ENCODE results near the gene MTA1. TPM values are rescaled to one million over a fixed set of nuclear protein-coding genes. Genes with fewer than 3 reads are reported as not detected.

The MTA1 gene
- total RNA-seq, 1 donor from 2014 or later = 227 TPM

DNA sequence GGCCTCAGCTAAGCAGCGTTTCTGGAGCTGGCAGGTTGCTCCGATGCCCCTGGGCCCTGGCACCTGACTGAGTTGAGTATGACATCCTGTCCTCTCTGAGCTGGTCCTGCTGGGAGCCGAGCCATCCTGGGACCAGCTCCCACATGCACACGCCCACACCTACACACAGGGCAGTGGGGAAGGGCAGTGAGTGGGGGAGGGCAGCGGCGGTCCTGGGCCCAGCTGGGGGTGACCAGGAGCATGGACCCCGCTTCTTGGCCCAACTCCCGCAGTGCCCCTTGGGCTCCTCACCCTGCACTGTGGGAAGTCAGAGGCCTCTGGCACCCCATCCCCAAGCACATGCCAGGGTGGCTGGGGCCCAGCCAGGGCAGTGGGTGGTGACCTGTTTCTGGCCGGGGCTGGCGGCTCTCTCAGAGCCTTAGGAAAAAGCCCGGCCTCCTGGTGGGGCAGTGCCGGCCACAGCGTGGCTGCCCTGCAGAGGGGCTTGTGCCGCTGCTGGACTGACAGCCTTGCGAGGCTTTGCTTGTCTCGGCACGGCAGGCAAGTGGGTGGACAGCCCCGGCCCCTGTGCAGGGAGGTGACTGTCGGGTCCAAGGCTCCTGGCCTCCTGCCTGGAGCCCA lies 49.1 kb downstream of the MTA1 start:
- no peak for DNase-seq (ENCODE audit: low spot score, unreplicated experiment)
- Mint-ChIP-seq H3K9me3 (ENCODE audit: low read depth) (no peaks in the 10 kb centered on the region), H3K36me3 (ENCODE audit: insufficient read depth) (peaks cover 1% of the 10 kb centered on the region), H3K27me3 (no peaks in the 10 kb centered on the region), H3K4me3 (ENCODE audit: low read depth) (no peak overlapping the region), H3K4me1 (ENCODE audit: low read depth) (no peaks in the 10 kb centered on the region), H3K27ac (no peak overlapping the region)
- TF ChIP-seq, protein P1, sequence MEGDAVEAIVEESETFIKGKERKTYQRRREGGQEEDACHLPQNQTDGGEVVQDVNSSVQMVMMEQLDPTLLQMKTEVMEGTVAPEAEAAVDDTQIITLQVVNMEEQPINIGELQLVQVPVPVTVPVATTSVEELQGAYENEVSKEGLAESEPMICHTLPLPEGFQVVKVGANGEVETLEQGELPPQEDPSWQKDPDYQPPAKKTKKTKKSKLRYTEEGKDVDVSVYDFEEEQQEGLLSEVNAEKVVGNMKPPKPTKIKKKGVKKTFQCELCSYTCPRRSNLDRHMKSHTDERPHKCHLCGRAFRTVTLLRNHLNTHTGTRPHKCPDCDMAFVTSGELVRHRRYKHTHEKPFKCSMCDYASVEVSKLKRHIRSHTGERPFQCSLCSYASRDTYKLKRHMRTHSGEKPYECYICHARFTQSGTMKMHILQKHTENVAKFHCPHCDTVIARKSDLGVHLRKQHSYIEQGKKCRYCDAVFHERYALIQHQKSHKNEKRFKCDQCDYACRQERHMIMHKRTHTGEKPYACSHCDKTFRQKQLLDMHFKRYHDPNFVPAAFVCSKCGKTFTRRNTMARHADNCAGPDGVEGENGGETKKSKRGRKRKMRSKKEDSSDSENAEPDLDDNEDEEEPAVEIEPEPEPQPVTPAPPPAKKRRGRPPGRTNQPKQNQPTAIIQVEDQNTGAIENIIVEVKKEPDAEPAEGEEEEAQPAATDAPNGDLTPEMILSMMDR (IDR thresholded peaks at IDR 0.05; ENCODE audit: unreplicated experiment) = no peak

DNA sequence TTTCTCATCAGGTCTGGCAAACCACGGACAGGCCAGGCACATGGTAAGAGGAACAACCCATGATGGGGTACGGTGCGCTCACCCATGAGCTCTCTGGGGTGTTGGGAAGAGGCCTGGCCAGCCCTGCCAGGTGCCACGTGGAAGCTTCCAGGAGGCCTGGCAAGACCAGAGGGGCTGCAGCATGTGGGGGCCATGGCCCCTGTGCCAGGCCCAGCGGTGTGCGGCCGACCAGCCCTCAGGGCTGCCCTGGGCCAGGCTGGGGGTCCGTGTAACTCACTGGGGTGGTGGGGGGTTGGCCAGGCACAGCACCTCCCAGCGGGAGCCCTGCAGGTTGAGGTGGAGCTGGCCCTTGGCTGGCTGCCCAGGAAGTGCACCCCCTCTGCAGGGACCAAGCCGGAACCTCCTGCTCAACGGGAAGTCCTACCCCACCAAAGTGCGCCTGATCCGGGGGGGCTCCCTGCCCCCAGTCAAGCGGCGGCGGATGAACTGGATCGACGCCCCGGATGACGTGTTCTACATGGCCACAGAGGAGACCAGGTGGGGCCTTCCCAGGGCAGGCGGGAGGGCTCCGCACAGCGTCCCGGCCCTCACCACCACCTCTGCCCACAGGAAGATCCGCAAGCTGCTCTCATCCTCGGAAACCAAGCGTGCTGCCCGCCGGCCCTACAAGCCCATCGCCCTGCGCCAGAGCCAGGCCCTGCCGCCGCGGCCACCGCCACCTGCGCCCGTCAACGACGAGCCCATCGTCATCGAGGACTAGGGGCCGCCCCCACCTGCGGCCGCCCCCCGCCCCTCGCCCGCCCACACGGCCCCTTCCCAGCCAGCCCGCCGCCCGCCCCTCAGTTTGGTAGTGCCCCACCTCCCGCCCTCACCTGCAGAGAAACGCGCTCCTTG lies 50.1 kb downstream of the MTA1 start:
- DNase-seq (ENCODE audit: low spot score, unreplicated experiment) = no peak
- Mint-ChIP-seq H3K27me3 (no peaks in the 10 kb centered on the region), H3K36me3 (ENCODE audit: insufficient read depth) (peaks cover 1% of the 10 kb centered on the region), H3K4me1 (ENCODE audit: low read depth) (no peaks in the 10 kb centered on the region), H3K4me3 (ENCODE audit: low read depth) (no peak overlapping the region), H3K9me3 (ENCODE audit: low read depth) (no peaks in the 10 kb centered on the region), H3K27ac (no peak overlapping the region)
- TF ChIP-seq, protein P1 (IDR thresholded peaks at IDR 0.05; ENCODE audit: unreplicated experiment) = no peak

DNA sequence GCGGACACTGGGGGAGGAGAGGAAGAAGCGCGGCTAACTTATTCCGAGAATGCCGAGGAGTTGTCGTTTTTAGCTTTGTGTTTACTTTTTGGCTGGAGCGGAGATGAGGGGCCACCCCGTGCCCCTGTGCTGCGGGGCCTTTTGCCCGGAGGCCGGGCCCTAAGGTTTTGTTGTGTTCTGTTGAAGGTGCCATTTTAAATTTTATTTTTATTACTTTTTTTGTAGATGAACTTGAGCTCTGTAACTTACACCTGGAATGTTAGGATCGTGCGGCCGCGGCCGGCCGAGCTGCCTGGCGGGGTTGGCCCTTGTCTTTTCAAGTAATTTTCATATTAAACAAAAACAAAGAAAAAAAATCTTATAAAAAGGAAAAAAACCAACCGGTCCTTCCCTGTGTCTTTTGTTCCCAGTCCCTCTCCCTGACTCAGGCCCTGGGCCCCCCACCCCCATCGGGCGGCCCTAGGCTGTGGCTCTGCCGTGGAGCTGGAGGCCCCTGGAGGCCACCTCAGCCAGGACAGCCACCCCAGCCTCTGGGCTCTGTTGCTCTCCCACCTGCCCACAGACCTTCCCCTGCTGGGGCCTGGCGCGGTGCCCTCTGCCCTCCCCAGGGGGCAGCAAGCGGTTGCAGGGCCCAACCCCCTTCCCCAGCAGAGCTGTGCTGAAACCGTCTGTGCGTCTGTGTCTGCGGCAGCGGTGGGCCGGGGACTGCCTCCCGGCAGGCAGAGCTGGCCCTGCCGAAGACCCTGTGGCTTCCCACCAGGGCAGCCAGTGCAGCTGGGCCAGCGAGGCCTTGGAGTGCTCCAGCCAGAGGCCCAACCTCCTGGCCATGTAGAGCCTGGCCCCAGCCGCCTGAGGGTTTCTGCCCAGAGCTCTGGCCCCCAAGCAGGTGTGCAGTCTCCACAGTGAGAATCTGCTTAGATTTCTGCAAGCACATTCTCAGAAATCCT lies 51.0 kb downstream of the MTA1 start:
- TF ChIP-seq, protein P1 (IDR thresholded peaks at IDR 0.05; ENCODE audit: unreplicated experiment) = no peak
- Mint-ChIP-seq H3K9me3 (ENCODE audit: low read depth) (no peaks in the 10 kb centered on the region), H3K27ac (no peak overlapping the region), H3K4me1 (ENCODE audit: low read depth) (no peaks in the 10 kb centered on the region), H3K27me3 (no peaks in the 10 kb centered on the region), H3K4me3 (ENCODE audit: low read depth) (no peak overlapping the region), H3K36me3 (ENCODE audit: insufficient read depth) (peaks cover 1% of the 10 kb centered on the region)
- DNase-seq (ENCODE audit: low spot score, unreplicated experiment) = no peak

DNA sequence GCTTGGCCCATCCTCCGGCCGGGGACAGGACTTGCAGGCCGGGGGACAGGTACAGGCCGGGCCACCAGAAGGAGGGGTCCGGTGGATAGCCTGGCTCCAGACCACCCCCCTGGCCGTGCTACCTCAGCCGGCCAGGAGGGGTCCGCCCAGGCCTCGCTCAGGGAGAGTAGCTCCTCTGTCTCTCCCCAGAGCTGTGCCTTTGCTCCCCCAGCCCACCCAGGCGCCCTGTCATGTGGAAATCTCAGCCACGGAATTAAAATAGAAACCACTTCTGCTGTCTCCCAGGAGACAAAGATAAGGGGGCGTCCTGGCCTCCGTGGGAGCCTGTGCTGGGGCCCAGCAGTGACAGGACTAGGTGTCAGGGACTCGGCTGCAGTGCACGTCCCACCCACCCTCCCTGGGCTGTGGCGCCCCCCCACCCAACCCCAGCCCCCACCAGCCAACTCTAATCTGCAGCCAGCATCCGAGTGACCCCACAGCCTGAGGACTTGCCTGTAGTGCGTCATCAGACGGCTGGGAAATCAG lies 51.7 kb downstream of the MTA1 start:
- Mint-ChIP-seq H3K36me3 (ENCODE audit: insufficient read depth) (peaks cover 1% of the 10 kb centered on the region), H3K27ac (no peak overlapping the region), H3K4me3 (ENCODE audit: low read depth) (no peak overlapping the region), H3K27me3 (no peaks in the 10 kb centered on the region), H3K9me3 (ENCODE audit: low read depth) (no peaks in the 10 kb centered on the region), H3K4me1 (ENCODE audit: low read depth) (no peaks in the 10 kb centered on the region)
- no peak for DNase-seq (ENCODE audit: low spot score, unreplicated experiment)
- TF ChIP-seq, protein P1 (IDR thresholded peaks at IDR 0.05; ENCODE audit: unreplicated experiment) = peak; percentile 33

All from progenitor cell of endocrine pancreas (in vitro differentiated cells).